NCI-H1436 (cell line): ENCODE results near the gene CLCF1.
"Not testable (repeated sequence)": the region's sequence is repeated elsewhere in the genome, so short reads cannot be mapped to it uniquely, and the experiment has no call there.

Experiments
- DNase-seq: peaks from one replicate; lab custom pipeline; 2025; lab: John Stamatoyannopoulos, UW

Gene CLCF1

GRCh38 chr11:67408437-67409200, 35.2 kb upstream of the CLCF1 start:
- no peak for DNase-seq

DNA sequence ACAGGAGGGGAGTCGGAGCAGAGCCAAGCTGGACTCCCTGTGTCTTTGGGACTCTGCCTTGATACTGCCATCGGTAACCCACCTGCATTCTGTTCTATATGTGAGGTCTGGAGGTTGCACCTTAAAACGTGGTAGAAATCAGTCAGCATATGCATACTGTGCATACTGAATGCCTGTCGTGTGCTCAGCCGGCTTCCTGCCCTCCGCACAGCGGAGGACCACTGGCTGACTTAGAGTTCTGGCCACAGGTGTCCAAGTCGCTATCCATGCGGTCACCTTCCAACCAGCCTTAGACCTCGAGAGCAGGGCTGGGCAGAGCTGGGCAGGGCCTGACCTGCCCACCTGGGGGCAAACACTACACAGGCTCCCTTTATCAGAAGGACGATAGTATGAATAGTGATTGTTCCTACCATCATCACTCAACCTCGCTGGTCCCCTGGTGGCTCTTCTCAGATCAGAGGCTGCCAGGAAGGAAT, 34.3 kb upstream of the CLCF1 start:
- DNase-seq = no peak

GRCh38 chr11:67406969-67407687, 33.7 kb upstream of the CLCF1 start:
- no peak for DNase-seq

GRCh38 chr11:67406420-67406968, 33.1 kb upstream of the CLCF1 start:
- no peak for DNase-seq

GRCh38 chr11:67405688-67406339, 32.4 kb upstream of the CLCF1 start:
- no peak for DNase-seq

DNA sequence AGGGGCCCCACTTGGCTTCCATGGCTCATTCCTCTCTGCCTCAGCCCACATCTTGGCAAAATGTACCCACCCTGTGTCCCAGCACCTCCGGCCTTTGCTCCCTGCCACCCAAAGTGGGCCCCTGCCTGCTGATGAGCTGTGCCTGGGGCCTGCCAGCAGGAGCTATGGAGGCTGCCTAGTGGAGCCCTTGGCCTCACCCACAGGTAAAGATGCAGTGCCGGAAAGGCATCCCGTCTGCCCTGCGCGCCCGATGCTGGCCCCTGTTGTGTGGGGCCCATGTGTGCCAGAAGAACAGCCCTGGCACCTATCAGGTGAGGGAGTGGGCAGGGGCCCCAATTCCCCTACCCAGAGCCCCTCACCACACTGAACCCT, 31.8 kb upstream of the CLCF1 start:
- no peak for DNase-seq

DNA sequence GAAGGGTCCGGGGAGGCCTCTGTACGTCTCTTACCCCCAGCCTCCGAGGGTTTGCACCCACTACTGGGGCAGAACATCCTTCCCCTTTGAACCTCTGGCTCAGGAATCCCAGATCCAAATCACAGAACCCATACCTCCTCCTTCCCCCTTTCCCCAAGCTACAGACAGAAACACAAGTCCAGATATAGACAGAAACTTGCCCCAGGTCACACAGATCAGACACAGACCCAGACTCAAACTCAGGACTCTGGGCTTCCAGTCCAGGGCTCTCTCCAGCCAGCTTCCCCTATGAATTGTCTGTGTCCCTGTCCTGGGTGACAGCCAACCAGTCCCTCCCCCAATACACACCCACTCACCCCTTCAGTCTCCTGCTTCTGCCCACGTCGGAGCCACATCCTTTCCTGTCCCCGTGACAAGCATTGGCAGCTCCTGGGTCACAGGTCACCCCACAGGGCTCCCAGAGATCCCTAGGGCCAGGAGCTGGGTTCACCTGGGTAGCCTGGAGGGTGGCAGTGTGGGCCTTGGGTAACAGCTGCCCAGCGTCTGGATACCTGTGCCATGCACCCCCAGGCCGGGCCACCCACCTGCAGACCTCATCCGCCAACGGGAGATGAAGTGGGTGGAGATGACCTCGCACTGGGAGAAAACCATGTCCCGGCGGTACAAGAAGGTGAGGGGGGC, 31.3 kb upstream of the CLCF1 start:
- no peak for DNase-seq

DNA sequence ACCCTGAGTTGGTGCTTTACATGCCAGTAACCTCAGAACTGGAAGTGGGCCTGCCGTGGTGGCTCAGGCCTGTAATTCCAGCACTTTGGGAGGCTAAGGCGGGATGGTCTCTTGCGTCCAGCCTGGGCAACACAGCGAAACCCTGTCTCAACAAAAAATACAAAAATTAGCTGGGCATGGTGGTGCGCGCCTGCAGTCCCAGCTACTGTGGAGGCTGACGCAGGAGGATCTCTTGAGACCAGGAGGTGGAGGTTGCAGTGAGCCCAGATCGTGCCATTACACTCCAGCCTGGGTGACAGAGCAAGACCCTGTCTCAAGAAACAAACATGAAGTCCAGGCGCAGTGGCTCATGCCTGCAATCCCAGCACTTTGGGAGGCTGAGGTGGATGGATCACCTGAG, 29.7 kb upstream of the CLCF1 start:
- not testable (repeated sequence) for DNase-seq

- DNase-seq = not testable (repeated sequence)
Observed at GRCh38 chr11:67402192-67402839, 28.9 kb upstream of the CLCF1 start.

DNA sequence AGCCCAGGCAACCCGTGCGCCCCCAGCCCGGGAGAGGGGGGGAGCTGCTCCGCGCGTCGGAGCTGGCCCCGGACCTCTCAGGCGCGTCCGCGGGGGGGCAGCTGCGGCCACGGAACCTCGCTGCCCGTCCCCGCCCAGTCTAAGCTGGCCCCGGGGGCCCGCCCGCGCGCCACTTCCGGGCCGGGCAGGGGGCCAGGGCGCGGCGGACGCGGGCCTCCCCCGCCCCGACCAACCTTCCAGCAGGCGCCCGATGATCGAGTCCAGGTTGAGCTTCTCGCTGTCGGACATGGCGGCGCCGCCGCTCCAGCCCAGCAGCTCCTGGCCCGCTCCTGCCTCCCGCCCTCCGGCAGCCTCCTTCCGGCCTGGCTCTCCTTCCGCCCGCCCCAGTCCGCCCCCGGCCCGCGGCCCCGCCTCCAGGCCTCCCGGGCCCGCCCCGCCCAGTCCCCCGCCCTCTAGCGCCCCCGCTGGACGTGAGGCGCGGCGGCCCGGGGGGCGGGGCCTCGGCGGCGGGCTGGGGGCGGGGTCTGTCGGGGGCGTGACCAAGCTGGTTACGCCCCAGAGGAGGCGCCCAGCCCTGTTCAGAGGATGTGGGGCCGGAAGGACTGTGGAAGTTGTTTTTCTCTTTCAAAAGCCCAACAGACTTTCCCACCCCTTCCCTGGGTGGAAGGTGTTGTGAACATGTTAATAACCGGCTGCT, 28.2 kb upstream of the CLCF1 start, which contains the start of gene PPP1CA:
TSS of gene PPP1CA (minus strand) at position 364 of the 697 bp plus-strand sequence. CDS start at position 288, 76 bp downstream.
- peak; percentile 81 for DNase-seq

DNA sequence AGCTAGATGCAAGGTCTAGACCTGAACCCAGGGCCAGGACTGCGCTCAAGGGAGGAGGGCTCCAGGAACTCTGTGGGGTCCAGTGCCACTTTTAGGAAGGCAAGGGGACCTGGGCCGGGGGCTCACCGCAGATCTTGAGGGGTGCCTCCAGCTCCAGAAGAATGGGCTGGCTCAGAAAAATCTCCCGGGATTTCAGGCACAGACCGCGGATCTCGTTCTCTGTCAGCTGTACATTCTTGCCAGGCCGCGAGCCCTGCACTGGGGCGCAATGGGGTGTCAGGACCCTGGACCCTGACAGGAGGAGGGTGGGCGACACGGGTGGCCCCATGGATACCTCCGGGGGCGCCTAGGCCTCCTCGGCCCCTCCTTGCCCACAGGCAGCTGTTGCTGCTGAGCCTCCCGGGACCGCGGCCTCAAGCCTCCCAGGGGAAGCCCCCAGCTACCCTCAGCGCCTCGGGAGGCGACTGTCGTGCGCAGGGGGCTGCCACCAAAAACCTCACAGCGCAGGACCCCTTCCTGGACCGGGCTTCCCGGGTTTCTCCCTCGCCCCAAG, 27.6 kb upstream of the CLCF1 start:
- no peak for DNase-seq

DNA sequence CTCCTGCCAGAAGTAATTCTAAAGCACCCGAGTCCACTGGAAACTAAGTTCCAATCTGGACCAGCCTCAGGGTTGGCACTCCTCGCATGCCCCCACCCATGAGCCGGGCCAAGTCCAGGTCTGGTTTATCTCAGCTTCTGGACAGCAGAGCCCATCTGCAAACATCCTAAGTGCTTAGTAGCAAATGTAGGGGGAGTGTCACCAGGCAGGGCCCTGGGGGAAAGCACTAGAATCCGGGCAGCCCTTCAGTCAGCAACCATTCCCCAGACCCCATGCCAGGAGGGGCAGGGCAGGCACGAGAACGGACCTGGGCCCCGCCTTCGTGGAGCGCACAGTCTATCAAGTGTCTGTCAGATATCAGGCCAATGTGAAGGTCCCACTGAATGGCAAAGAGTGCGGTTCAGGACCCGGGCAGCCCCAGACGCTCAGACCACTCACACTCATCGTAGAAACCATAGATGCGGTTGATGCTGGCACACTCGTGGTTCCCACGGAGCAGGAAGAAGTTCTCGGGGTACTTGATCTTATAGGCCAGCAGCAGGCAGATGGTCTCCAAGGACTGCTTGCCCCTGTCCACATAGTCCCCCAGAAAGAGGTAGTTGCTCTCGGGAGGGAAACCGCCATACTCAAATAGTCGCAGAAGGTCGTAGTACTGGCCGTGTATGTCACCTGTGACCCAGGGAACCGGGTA, 27.0 kb upstream of the CLCF1 start:
- DNase-seq = no peak

- no peak for DNase-seq
Observed at GRCh38 chr11:67398661-67399563, 25.5 kb upstream of the CLCF1 start.

GRCh38 chr11:67397986-67398660, 24.7 kb upstream of the CLCF1 start:
- no peak for DNase-seq

GRCh38 chr11:67397536-67397935, 24.1 kb upstream of the CLCF1 start:
- no peak for DNase-seq

DNA sequence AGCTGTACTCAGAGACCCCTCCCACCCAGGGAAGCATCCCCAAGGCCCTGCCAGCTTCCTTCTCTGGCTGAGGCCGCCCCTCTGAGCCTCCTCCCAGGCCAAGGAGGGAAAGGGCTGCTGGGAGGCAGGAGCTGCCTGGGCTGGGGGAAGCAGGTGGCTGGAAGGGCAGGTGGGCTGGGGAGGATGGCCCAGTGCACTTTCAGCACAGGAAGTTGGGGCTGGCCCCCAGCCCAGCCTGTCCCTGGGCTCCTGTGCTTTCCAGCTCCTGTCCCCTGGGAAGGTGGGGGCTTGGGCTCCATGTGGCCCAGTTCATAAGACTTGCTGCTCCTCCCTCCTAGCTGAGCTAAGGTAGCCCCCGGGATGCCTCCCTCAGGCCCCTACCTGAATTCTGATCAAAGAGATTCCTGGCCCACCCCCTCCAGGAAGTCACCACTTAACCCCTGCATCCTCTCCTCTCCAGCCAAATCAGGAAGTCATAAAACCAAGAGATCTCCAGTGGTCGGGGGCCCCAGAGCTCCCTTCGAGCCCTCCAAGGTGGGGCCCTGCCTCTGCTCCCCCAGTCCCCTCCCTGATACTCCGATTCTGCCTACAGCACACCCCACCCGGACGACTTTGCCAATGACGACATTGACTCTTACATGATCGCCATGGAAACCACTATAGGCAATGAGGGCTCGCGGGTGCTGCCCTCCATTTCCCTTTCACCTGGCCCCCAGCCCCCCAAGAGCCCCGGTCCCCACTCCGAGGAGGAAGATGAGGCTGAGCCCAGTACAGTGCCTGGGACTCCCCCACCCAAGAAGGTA, 23.4 kb upstream of the CLCF1 start:
- no peak for DNase-seq

DNA sequence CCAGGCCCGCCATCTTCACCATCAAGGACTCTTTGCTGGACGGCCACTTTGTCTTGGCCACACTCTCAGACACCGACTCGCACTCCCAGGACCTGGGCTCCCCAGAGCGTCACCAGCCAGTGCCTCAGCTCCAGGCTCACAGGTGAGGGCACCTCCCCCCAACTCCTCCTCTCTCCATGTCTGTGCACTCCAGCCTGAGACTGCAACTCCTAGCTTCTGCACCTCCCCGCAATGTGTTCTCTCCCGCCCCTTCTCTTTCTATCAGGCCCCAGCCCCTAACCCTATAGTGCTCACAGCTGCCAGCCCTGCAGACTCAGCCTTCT, 22.8 kb upstream of the CLCF1 start:
- no peak for DNase-seq
